PC-9 (cell line): Measurements from ENCODE around the gene DNAAF9.

Source experiments
- EZH2 ChIP-seq: fragments of 200-600 bp; sonication (generic); IDR thresholded peaks from 2 replicates; pipeline ENCODE4 v1.8.0; 2017; ENCODE audit warnings: antibody characterized with exemption, low read depth
- TF ChIP-seq, protein P1 (sequence below): fragments of 200-600 bp; sonication (generic); conservative IDR thresholded peaks from 2 replicates; pipeline ENCODE4 v1.6.1; 2017; ENCODE audit warnings: mixed run types, antibody characterized with exemption, mild to moderate bottlenecking, moderate library complexity

DNA sequence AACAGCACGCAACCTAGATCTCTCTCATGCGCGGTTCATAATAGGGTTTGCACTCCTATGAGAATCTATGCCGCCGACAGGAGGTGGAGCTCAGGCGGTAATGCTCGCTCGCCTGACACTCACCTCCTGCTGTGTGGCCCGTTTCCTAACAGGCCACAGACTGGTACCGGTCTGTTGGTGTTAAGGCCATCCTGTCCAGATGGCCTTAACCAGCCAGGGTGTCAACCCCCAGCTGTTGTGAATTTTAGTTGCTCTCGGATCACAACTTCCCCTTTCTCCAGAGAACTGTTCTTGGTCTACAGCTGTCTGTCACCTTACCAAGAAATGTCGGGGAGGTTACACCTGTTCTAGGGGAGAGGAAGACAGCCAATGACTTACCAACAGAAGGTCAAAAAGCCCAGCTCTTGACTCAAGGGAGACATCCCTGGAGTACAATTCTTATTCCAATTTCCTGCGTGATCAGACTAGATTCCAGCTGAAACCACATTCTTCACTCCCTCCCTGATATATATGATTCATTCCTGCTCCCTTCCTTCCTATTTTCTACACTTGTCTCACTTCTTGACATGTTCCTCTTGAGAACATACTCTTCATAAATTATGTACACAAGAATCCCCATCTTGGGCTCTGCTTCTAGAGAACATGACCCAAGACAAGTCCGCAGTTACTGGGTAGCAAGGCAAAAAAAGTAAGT, 23.1 kb upstream of the DNAAF9 start:
- TF ChIP-seq, protein P1, sequence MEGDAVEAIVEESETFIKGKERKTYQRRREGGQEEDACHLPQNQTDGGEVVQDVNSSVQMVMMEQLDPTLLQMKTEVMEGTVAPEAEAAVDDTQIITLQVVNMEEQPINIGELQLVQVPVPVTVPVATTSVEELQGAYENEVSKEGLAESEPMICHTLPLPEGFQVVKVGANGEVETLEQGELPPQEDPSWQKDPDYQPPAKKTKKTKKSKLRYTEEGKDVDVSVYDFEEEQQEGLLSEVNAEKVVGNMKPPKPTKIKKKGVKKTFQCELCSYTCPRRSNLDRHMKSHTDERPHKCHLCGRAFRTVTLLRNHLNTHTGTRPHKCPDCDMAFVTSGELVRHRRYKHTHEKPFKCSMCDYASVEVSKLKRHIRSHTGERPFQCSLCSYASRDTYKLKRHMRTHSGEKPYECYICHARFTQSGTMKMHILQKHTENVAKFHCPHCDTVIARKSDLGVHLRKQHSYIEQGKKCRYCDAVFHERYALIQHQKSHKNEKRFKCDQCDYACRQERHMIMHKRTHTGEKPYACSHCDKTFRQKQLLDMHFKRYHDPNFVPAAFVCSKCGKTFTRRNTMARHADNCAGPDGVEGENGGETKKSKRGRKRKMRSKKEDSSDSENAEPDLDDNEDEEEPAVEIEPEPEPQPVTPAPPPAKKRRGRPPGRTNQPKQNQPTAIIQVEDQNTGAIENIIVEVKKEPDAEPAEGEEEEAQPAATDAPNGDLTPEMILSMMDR = no peak
- no peak for TF ChIP-seq EZH2
